RKO (cell line): ENCODE measurements around the gene SCIN.

Experiments
- DNase-seq: peaks from one replicate; pipeline ENCODE4 v3.0.0-alpha.2; 2016; ENCODE audit warnings: low spot score

The SCIN gene

DNA sequence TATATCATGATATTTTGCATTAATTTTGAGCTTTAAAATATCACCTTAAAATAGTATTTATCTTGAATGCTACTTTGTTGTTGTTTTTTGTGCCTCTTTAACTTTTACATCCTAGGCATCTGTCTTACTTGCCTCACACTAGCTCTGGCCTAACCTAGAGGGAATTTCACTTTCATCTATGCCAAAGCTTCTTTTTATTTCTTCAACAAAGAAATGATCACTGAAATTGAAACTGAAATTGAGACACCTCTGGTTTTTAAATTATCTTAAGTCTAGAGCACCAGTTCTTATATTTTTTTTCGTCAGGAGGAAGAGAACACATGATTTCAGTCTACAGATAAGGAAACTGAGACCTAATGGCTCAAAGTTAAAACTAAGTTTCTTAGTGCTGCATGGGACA lies 3.5 kb upstream of the SCIN start:
- DNase-seq, result no peak

DNA sequence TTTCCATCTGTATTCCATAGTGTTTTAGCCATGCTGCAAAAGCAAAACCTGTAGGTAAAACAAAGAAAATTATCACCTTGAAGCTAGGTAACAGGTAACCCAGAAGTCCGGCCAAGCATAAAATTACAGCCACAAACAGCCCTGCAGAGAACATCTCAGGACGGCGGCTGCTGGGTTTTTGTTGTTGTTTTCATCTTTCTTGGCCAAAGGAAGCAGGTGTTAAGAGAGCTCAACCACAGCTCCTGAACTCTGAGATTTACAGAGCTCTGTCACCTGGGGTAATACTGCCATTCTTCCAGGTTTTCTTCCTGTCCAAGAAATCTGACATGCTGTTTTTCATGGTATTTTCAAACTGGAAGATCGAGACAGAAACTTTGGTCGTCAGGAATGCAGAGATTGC lies 847 bp upstream of the SCIN start:
- DNase-seq, result no peak

DNA sequence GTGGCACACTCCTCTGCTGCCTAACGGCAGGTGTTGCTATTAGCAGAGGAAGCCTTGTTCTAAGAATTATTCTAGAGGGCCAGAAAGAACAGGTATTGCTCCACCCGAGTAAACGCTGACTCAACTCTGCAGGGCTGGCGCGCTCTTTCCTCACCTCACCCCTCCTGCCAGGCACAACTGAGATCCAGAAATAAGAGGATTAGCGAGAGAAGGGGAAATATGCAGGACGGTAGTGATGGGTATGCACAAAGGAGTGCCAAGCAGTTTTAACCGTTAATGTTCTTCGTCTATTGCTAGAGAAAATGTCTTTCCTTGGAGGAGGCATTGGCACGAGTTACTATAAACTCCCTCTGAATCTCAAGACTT lies 369 bp upstream of the SCIN start:
- DNase-seq, result no peak

DNA sequence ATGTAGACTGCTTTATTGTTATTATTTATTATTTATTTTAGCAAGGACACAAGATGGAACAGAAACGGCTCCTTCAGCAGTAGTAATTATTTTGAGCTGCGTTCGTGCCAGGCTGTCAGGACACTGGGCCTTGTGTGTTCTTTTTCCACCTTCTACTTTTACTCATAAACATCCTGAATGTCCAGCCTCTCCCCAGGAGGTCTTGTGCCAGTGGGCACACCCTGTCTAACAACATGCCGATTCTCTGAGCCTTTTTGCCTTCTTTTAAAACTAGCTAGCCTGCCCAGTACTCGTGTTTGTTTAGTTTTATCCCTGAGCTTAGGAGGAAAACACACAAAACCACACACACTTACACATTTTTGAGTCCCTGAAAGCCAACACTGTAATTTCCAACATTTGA lies 1.2 kb downstream of the SCIN start:
- no peak for DNase-seq

DNA sequence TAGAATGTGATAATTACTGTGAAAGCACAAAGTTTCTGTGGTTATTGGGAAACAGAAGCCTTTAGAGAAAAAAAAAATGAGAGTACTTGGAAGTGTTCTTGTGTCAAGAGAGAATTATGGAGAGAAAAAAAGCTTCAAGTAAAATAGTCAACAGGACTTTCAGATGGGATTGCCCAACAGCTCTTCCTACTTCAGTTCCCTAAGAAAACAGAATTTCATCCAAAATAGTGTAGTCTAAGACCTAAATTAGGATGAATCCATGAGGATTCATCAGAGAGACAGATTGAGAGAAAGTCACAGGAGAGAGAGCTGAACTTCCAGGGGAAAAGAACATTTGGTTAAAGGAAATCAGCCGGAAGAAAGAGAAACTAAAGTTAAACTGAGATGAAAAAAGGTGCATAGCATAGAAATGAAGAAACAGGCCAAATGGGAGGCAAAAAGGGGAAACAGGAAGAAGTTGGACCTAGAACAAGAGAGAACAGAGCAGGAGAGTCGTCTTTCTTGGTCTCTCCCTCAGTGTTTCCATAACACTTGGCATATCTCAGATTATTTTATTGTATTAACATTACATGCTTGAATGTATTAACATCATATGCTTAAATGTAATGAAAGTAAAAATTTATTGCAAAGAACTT lies 2.5 kb downstream of the SCIN start:
- no peak for DNase-seq

DNA sequence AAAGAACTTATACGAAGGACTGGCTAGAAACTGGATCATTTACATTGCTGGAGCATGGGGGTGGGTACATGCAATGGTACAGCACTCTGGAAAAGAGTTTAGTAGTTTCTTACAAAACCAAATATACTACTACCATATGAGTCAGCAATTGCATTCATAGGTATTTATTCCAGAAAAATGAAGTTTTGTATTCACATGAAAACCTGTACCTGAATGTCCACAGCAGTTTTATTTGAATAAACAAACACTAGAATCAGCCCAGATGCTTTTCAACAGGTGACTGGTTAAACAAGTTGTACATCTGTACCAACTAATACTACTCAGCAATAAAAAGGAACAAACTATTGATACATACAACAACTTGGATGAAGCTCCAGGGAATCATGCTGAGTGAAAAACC lies 3.4 kb downstream of the SCIN start:
- DNase-seq, result no peak

DNA sequence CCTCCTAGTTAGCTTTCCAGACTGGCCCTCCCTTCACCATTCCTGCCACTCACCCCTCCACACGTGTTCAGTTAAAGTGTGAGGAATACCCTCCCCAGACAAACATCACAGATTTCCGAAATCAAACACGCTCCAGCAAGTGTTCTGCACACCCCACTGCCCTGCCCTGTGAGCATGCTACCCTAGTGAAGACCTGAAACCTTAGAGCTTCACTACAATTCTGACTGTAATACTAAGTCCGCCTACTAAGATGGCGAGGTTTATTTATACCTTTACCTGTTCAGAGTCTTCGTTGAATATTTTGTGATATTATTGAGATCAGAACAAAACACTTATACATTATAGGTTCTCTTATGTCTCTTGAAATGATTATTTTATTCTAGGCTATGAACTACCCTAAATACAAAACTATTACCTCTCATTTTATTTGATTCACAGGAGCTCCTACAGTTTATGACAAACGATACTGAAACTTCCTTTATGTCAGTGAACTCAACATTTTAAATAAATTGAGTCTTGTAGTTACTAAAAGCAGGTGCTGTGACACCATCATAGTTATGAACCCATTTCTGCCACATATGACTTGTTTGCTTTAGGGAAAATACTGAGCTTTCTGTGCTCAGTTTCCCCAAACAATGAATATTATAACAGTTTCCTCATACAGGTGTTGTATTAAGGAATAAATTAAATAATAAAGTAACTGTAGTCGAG lies 8.6 kb downstream of the SCIN start:
- DNase-seq, result no peak

DNA sequence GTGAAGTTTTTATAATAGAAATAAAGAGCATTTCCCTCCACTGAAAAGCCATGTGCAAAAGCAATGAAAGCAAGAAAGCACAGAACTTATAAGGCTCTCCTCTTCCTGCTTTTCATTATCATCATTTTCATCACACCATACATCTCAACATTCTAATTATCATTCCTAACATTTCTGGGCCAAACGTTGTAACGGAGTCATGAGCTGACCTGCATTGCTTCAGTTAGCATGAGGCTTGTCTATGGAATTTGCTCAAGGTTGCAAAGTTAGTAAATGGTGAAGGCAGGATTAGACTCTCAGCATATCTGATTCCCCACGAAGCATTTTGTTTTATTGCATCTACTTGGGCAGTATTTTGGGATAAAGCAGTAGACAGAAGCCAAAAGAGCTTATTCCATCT lies 11.4 kb downstream of the SCIN start:
- no peak for DNase-seq

DNA sequence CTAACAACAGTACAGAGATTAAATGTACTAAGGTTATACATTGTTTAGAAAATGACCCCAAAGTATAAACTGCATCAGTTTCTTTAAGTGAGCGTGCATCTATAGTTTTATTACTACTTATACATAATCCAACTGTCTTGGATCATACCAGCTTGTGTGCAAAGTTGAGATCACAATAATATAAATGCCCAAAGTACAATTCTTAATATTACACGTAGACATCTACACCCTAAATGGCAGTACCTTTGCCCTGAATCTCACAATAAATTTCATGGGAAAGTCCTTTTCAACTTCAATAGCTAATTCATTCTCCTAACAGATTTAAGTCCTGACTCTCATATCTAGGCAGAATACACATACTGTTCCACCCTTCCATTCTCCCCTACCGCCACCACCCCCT lies 11.8 kb downstream of the SCIN start:
- no peak for DNase-seq

DNA sequence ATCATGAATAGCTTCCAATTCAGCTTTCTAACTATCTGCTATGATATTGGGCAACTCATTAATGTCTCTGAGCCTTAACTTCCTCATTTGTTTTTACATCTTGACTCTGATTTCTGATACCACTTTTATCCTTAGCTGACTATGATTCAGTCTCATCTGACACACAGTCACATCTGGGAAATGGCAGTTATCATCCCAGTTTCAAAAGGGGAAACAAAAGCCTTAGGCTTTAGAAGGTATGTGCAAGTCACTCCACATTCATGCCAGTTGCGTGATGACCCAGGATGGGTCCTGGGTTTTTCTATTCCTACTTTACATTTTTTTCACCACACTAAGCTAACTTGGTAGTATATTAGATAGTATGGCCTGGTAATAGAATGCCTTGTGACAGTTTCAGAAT lies 12.7 kb downstream of the SCIN start:
- DNase-seq, result no peak

DNA sequence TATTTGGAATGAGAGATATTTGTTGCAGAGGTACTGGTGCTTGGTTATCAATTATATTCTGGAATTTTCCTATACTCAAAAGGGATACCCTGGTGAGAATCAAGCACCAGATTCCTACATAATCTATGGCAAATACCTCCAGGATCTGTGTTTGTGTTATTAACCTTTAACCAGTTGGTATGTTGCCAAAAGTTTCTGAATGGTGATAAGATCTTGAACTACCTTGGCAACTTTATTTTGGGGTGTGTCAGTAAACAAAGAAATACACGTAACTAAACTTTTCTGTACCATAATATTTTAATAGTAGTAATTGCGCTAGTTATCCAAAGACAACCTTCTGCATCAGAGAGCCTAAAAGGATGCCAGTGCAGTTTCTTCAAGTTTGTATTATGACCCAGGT lies 13.4 kb downstream of the SCIN start:
- DNase-seq, result no peak

DNA sequence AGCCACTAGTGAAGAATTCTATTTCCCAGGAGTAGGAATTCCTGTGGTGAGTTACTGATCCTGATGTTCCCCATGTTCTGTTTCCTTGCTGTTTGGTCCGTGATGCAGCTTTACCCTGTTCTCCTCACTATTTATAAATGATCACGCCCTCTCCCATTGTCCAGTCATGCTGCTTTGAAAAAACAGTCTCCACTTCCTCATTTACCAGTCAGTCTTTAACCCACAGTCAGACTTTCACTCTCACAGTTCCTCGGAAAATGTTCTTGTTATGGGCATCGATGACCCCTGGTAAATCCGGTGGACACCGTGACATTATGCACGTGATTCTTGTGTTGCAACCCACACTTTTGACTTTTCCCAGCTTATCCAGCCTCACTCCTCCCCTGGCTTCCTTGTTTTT lies 14.4 kb downstream of the SCIN start:
- DNase-seq, result no peak

DNA sequence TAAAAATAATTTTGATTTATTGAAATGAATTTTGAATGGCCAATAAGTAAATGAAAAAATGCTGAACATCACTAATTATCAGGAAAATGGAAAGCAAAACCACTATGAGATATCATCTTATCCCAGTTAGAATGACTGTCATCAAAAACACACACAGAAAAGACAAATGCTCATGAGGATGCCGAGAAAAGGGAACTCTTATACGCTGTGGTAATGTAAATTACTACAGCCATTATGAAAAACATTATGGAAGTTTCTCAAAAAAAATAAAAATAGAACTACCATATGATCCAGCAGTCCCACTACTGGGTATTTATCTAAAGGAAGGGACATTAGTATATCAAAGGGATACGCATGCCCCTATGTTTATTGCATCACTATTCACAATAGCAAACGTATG lies 15.8 kb downstream of the SCIN start:
- DNase-seq, result no peak

DNA sequence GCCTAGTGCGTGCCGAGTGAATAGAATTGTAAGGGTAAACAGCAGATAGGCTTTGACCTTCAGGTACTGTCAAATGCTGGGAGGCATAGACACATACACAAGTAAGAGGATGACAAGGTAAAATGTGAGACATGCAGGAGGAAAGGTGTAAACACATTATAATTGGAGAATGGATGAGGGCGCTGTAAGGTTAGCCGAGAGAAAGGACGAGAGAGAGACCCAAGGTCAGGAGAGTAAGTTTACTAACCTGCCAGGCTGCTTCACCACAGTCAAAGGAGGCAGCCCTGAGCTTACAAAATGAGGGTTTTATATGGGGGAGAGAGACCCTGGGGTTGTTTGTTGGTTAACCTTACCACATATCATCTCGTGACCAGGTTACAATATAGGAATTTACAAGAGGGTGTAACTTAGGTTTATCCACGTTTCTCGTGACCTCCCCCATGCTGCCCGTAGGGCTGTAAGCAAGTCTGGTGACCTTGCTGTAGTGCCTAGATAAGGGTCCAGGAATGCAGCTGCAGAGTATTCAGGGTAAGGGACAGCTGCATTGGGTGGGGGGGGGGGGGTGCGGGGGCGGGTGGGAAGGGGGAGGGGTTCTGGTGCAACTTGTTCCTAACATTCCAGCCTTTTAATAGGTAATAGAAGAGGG lies 17.9 kb downstream of the SCIN start:
- no peak for DNase-seq

DNA sequence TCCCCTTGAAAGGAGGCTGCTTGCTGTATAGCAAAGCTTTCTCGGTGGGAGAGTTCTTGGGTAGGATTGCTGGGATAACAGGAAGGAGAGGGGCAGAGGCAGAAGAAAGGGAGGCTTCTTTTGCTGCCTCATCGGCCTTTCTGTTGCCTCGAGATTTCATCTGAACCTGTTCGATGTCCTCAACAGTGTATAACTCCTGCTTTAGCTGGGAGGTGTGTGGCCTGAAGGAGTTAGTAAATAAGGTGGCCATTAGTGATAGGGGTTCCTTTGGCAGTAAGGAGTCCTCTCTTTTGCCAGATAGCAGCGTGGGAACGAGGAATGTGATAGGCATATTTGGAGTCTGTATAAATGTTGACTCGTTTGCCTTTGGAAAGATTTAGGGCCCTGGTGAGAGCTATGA lies 20.0 kb downstream of the SCIN start:
- DNase-seq, result no peak

DNA sequence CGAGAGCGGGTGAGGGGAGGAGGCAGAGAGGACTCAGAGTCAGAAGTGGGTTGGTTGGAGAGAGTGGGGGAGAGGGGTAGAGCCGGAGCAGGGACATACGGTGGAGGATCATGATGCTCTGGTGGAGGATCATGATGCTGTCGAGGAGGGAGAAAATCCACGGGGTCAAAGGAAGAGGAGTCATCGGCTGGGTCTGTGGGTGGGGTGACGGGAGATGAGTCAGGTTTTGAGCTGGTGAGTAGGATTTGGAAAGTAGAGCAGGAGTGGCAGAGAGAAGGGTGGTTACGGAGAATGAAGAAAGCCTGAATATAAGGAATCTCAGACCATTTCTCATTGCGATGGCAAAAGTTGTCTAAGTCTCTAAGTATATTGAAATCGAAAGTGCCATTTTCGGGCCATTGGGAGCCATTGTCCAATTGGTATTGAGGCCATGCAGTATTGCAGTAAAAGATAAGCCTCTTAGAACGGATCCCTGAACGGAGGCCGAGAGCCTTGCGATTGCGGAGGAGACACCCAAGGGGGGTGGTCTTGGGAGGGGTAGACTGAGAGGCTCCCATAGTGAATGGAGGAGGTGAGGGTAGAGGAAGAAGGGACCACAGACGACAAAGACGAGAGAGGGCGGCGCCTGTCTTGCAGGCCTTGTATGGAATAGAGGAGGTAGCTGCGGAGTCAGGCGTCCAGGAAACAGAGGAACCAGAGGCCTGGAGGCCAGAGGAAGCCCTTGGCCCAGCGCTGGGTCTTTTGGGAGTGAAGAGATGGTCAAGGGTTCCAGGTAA lies 23.8 kb downstream of the SCIN start:
- peak; percentile 11 for DNase-seq

DNA sequence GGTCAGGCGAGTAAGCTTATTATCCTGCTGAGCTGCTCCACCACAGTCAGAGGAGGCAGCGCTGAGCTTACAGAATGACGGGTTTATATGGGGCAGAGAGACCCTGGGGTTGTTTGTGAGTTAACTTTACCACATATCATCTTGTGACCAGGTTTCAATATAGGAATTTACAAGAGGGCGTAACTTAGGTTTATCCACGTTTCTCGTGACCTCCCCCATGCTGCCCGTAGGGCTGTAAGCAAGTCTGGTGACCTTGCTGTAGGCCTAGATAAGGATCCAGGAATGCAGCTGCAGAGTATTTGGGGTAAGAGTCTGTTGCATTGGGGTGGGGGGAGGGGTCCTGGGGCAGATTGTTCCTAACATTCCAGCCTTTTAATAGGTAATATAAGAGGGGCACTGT lies 24.6 kb downstream of the SCIN start:
- DNase-seq, result no peak

DNA sequence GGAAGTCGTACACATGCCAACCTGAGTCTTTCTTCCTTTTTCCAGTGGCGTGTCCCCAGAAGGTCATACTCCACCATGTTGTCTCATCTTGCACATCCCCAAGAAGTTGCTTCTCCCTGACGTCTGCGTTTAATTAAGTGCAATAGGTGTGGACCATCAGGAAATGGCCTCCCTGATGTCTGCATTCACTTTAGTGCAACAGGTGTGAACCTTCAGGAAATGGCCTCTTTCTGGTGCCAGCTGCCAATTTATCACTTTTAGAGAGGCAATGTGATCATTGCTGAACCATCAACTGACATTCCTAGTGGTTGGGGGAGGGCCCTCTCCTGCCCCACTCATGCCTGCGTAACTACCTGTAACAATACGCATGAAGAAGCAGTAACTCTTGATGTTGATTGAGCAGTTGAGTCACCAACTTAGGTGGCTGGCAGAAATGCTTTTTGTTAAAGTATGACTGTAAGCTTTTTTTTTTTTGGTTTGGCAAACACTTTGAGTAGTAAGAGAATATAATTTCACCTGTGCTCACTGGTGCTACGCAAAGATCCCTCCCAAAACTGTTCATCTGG lies 25.8 kb downstream of the SCIN start:
- DNase-seq, result no peak

DNA sequence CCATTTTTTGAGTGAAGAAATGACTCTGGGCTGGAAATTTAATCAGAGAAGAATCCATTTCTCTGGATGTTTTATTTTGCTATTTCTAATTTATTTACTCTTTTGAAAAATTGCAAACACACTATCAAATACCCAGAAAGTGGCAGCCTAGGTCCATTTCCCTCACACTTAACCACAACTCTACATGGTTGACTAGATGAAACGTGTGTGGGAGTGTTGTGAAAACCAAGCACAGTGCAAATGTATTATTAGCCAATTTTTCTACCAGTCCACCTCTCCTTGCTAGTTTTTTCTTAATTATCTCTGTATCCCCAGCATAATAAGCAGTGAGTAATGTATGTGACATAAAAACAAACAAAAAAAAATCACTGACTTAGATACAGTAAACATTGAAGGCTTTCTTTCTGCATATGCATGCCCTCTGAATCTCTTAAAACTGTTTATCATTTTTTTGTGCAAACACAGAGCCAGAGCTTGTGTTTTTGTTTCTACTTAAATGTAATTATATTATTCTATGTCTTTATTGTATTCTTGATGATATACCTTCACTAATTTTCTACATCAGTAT lies 30.9 kb downstream of the SCIN start:
- DNase-seq, result no peak

DNA sequence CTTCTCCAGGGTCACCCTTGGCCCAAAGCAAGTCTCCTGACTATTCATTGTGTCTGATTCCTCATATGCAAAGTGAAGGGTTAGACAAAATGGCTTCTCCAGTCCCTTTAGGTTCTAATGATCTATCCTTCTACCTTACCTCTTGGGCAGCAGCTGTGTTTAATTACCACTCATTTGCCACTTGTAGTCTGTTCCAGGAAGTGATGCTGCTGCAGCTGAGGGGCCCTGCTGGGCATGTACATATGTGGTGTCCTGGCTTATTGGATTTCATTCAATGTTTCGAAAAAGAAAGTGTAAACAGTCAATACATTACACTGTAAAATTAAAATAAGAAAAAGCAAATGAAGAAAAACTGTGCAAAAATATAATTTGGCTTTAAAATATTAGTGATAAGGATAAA lies 36.6 kb downstream of the SCIN start:
- DNase-seq, result no peak

DNA sequence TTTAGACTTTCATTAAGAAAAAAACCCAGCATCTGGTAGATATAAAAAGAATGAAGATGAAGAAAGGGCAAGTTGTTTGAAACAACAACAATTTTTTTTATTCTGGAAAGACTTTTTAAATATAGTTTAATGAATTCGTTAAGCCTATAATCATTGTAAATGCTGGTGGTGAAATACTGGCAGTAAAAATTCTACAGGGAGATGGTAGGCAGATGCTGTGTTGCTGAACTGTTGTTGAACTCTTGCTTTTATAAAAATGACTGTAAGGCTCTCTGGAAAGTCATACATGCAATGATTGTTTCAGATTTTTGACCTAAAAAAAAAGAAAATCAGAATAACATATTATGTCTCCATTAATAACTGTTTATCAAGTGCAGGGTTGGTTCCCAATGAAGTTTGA lies 39.0 kb downstream of the SCIN start:
- DNase-seq, result no peak

DNA sequence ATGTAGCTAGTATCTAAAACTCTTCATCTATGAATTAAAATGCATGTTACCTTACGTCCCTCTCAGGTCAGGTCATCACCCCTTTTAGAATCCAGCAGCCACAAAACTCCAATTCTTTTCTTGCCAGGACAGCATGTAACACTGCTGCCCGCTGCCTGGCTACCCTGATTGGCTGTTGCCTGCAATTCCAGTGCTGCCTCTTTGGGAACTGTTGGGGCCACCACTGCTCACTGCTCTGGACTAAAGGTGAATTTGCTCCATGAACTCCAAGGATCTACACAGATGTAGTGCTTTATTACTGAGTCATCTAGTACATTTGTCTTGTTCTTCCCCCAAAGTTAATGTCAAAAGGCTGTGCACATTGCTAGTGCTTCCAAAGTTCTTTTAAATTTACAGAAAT lies 40.4 kb downstream of the SCIN start:
- no peak for DNase-seq
